Head of caudate nucleus (tissue), 42 donors: ENCODE measurements around the gene CHCHD6.

Source experiments
- DNase-seq, 42 donors: peaks; one replicate each; pipeline versions ENCODE4 v3.0.0 to v3.0.0-alpha.2; 2020 to 2021; ENCODE audit warnings: mixed read lengths in 7 of 42
- intact Hi-C: fragments of 100-400 bp; cut with DNase I; formaldehyde crosslinking; loops from one replicate; pipeline ENCODE4 v1.15.0; 2022

Gene CHCHD6

GRCh38 chr3:126995926-126996512 lies 292.0 kb downstream of the CHCHD6 start:
- no peak for DNase-seq
- intact Hi-C loops, result no loop called here

- intact Hi-C loops, result no loop called here
- no peak for DNase-seq
Observed at GRCh38 chr3:126996905-126997304, 292.9 kb downstream of the CHCHD6 start.

- DNase-seq, result no peak
Observed at GRCh38 chr3:126997455-126998038, 293.5 kb downstream of the CHCHD6 start.

GRCh38 chr3:126998320-126998719 lies 294.3 kb downstream of the CHCHD6 start:
- intact Hi-C loops, result no loop called here
- no peak for DNase-seq

More at GRCh38 chr3:126997455-126998038, 293.5 kb downstream of the CHCHD6 start:
- intact Hi-C loops, result no loop called here

GRCh38 chr3:126998728-126999127 lies 294.7 kb downstream of the CHCHD6 start:
- DNase-seq, result no peak
- intact Hi-C loops, result no loop called here

DNA sequence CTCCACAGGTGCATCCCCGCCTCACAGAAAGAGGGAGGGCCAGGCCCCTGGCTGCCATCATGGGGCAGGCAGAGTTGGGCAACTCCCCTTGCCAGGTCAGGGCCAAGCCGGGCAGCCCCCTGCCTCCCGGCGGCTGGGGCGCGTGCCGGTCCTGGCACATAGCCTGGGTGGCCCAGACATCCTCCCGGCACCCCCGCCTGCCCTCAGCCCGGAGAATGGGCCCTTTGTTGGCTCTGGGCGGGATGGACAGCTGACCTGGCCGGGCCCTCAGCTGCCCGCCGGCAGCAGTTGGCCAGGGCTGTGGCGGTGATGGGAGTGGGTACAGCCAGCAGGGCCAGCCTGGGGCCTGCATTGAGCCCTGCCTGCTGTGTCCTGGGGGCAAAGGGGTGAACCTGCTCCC lies 295.3 kb downstream of the CHCHD6 start:
- peak; percentile 46 to 91 (median 76) for DNase-seq
- intact Hi-C loops, result no loop called here

GRCh38 chr3:127000119-127000518 lies 296.1 kb downstream of the CHCHD6 start:
- intact Hi-C loops, result no loop called here
- peak in 8 of 42 donors; percentile 26 to 52 (median 34) for DNase-seq

DNA sequence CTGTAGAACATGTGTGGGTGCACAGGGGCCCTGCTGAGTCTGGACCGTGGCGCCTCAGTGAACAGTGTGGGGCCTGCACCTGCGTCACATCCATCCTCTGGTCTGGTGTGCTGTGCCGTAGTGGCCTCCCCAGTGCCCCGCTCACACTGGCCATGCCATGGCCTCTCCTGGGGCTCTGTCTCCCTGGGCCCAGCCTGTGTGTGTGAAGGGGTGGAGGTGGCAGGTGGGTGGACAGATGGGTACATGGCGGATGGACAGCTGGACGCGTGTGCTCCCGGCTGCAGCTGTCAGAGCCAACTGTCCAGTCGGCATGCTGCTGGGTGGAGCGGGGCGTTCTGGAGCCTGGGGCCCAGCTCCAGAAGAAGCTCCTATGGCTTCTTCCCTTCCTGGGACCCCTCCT lies 296.7 kb downstream of the CHCHD6 start:
- intact Hi-C loops, result no loop called here

GRCh38 chr3:127001486-127002194 lies 297.6 kb downstream of the CHCHD6 start:
- no peak for DNase-seq
- intact Hi-C loops, result no loop called here

More for the DNA sequence above, 296.7 kb downstream of the CHCHD6 start:
- DNase-seq, result no peak

DNA sequence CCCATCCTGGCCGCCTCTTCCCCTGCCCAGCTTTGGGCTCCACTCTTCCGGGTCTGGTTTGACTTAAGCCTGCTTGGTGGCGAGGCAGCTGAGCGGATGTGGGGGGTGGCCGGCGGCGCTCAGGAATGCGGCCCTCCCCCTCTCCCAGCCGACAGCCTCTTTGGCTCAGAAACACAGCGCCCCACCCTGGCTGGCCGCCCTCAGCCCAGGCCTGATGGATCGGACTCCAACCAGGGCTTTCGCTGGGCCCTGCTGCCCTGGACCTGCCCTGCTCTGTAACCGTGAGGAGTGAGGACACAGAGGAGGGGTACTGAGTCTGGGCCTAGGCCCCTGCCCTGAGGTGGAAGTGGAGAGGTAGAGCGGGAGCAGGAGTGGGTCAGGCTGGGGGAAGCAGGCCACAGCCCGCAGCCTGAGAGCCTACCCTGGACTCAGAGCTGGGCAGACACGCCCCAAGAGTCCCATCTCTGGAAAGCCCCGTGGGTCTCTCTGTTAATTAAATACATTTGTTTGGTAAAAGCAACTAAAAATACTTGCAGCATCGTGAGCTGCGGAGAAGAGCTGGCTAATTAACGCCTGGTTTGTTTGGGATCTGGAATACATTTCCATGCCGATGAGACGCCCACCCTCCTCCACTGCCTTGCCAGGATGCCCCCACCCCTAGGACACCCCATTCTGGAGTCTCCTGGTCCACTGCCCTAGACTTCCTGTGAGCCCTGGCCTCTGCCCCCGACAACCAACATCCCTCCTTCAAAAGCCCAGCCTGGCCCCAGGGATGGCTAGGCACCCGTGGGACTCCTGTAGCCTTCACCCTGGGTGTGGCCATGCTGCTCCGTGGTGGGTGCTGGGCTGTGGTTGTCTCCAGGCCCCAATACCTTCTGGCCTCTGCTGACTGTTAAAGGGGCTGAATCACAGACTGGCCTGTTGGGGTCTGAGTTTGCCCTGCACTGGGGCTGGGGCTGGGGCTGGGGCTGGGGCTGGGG lies 298.4 kb downstream of the CHCHD6 start:
- intact Hi-C loops, result no loop called here
- peak in 39 of 42 donors; percentile 18 to 80 (median 54) for DNase-seq

GRCh38 chr3:127003175-127003555 lies 299.1 kb downstream of the CHCHD6 start:
- intact Hi-C loops, result no loop called here
- no peak for DNase-seq

DNA sequence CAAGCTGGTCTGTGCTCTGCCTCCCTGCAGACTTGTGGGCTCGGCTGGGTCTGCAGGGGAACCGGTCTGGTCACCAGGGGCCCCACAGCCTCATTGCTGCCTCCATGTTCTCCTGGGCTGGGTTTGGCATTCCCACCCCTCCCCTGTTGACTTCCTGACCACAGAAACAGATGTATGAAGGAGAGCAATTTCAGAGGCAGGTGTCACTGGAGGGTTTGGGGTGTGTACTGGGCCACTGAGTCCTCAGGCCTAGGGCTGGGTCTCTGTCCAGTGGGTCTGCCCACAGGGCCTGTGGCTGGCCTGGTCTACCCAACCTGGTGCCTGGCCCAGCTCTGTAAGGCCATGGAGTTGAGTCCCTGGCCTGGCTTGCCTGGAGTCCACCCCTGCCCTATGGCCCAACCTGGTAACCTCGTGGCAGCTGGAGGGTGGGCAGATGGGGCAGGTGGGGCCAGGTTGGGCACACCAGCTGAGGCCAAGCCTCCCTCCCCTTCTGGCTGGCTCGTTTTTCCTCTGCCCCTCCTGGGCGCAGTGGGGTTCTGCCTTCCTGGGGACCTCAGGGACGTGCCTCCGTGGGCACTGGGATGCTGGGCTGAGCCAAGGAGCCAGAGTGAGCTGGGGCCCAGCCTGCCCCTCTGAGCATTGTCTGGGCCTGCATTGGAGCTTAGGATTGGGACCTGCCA lies 299.7 kb downstream of the CHCHD6 start:
- no peak for DNase-seq
- intact Hi-C loops, result no loop called here

DNA sequence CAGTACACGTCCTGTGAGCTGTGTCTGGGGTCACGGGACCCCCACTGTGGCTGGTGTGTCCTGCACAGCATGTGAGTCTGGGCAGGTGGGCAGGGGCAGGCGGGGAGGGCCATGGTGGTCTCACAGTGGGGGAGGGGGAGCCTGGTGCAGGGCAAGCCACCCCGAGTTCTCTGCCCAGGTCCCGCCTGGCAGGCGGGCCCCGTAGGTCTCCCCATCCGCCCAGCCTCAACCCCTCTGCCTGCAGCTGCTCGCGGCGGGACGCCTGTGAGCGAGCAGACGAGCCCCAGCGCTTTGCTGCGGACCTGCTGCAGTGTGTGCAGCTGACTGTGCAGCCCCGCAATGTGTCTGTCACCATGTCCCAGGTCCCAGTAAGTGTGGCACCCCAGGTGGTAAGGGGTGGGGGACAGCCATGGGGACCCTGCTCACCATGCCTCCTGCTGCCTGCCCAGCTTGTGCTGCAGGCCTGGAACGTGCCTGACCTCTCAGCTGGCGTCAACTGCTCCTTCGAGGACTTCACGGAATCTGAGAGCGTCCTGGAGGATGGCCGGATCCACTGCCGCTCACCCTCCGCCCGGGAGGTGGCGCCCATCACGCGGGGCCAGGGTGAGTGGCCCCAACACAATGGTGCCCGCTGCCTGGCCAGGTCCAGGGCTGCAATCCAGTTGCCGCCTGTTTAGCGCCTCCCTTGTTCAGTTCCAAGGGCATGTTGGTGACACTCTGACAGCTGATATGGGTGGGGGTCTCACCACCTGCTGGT lies 300.8 kb downstream of the CHCHD6 start:
- intact Hi-C loops, result no loop called here
- DNase-seq, result no peak

DNA sequence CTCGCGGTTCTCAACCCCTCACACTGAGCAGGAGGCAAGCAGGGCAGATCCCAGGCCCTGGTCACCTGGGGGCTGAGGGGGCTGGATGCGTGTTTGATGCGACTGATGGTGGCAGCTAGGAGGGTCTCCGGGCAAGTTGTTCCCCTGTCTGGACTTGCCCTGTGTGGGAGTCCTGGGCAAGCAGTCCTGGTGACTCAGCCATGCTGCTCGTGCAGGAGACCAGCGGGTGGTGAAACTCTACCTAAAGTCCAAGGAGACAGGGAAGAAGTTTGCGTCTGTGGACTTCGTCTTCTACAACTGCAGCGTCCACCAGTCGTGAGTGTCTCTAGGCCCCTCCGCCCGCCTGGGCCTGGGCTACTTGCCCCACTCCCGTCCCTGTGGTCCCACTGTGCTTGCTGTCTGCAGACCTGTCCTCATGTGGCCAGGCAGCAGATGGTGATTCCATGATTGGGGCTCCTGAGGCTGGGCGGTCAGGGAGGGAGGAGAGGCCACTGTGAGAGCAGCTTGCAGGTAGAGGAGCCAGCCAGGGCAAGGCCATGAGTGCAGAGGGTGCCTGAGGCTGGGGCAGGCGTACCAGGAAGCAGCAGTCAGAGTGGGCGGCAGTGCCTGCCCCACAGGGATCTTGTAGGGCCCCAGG lies 301.9 kb downstream of the CHCHD6 start:
- DNase-seq, result no peak

GRCh38 chr3:127006781-127007436 lies 302.9 kb downstream of the CHCHD6 start:
- DNase-seq, result no peak
- intact Hi-C loops, result no loop called here

More for the DNA sequence above, 301.9 kb downstream of the CHCHD6 start:
- intact Hi-C loops, result no loop called here

- intact Hi-C loops, result no loop called here
- DNase-seq, result no peak
Observed at GRCh38 chr3:127008236-127008635, 304.2 kb downstream of the CHCHD6 start.

DNA sequence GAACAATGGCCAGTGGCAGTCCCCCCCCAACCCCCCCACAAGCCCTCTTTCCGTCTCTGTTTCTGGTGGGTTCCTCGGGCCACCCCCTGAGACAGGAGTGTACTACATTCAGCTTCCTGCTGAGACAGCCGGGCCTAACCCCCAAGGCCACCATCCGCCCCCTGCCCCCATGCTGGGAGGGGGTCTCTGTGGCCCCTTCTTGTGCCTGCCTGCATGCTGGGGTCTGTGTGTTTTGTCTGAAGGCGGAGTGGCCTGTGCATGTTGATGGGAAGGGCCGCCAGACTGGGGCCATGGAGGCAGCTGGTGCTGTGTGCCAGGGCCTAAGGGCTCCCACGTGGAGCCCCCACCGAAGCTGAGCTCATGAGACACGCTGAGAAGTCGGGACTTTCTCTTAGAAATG lies 305.5 kb downstream of the CHCHD6 start:
- intact Hi-C loops, result no loop called here
- DNase-seq, result no peak
